HL-60 (cell line): Measurements from ENCODE around the gene NFYA.

Source experiments
- GABPA ChIP-seq: IDR thresholded peaks from 2 replicates; pipeline ENCODE4 v1.6.1; 2012; ENCODE audit warnings: low read depth
- POLR2AphosphoS5 ChIP-seq: IDR thresholded peaks from 2 replicates; pipeline ENCODE4 v1.6.1; 2012; ENCODE audit warnings: low read depth
- SPI1 ChIP-seq: IDR thresholded peaks from 2 replicates; pipeline ENCODE4 v1.6.1; 2012; ENCODE audit warnings: low read depth, mild to moderate bottlenecking, borderline replicate concordance
- TF ChIP-seq, protein P1 (sequence below): IDR thresholded peaks from one replicate; pipeline ENCODE4 v1.5.1; 2011; ENCODE audit warnings: low read length, control low read depth, inconsistent platforms; ENCODE audit not compliant: insufficient read depth

DNA sequence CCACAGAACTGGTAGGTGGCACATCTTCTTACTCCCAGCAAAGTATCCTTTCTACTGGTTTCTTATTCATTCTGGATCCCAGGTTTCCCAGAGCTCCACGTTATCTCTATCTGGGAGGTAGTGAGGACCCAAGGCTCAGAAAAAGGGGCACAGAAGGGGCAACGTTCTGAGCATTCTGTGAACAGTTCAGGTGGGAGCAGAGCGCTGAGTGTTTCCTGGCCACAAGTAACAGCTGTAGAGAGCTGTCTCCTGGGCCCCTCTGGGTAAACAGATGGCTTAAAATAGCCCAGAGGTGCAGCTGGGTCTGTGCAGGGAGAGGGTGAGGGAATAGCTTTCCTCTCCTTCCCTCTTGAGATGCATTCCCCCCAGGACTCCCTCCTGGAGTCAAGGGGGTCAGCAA, 17.6 kb upstream of the NFYA start:
- TF ChIP-seq, protein P1, sequence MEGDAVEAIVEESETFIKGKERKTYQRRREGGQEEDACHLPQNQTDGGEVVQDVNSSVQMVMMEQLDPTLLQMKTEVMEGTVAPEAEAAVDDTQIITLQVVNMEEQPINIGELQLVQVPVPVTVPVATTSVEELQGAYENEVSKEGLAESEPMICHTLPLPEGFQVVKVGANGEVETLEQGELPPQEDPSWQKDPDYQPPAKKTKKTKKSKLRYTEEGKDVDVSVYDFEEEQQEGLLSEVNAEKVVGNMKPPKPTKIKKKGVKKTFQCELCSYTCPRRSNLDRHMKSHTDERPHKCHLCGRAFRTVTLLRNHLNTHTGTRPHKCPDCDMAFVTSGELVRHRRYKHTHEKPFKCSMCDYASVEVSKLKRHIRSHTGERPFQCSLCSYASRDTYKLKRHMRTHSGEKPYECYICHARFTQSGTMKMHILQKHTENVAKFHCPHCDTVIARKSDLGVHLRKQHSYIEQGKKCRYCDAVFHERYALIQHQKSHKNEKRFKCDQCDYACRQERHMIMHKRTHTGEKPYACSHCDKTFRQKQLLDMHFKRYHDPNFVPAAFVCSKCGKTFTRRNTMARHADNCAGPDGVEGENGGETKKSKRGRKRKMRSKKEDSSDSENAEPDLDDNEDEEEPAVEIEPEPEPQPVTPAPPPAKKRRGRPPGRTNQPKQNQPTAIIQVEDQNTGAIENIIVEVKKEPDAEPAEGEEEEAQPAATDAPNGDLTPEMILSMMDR = no peak
- TF ChIP-seq POLR2AphosphoS5 (no peak), GABPA (no peak), SPI1 (no peak)
